Vein endothelial cell (primary cell): ENCODE measurements around the gene ARHGEF3. TPM values are rescaled to one million over a fixed set of nuclear protein-coding genes. Genes with fewer than 3 reads are reported as not detected.

Experiments used
- total RNA-seq: library from RNA; depleted of rRNA; stranded (reverse); fragments of >200 nt; gene quantifications from 2 replicates; pipeline ENCODE4 v1.2.3, GENCODE V29; 2012

Gene ARHGEF3
- total RNA-seq, result 13.1 and 14.6 TPM in 2 replicates

GRCh38 chr3:56801662-56802377 is at the start of gene ARHGEF3:
TSS of gene ARHGEF3 (minus strand) at chr3:56801949. CDS start at chr3:56801798, 151 bp downstream.

DNA sequence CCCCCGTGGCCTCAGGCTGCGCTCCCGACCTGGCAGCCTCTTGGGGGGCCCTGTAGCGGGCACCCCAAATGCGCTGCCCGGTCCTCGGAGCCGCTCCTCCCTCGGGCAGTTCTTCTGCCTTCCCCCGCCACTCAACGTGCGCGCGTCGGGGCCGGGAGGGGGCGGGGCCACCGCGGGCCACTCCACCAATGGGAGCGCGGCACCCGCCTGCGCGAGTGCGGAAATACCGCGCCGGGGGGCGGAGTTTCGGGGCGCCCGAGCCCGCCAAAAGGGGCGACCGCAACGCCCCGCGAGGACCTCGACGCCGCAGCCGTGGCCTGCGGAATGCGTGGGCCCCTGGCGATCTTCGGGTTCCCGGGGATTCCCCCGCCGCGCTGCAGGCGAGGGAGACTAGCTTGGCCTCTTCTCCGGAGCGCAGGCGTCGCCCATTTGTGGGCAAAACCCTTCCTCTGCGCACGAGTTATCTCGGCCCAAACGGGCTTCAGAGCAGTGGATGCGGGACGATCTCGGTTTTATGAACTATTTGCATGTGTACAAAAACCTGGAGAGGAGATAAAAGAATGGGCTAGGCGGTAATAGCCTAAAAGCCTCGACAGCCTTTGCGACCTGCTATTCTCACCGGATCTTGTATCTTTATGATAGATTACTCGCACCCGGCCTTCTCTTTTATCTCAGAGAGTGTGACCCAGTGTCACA is 118.5 kb downstream of the ARHGEF3 start, which contains the start of gene TASOR:
TSS of gene TASOR (minus strand) at position 144 of the 696 bp plus-strand sequence. CDS start 259 bp downstream, outside the sequence.

Other genes with a start within 250 kb of the ARHGEF3 start
- 16.7 and 19.7 TPM in 2 replicates for gene CCDC66, start 244.8 kb downstream of the ARHGEF3 start, total RNA-seq
- gene TASOR, start 118.7 kb downstream of the ARHGEF3 start, total RNA-seq, result 50.0 and 56.6 TPM in 2 replicates